Myocyte (in vitro differentiated cells): ENCODE results near the gene STEAP3. TPM values are rescaled to one million over a fixed set of nuclear protein-coding genes. Genes with fewer than 3 reads are reported as not detected.

Source experiments
- DNase-seq: peaks from one replicate; pipeline ENCODE4 v3.0.0-alpha.2; 2012; ENCODE audit warnings: low read depth
- total RNA-seq: library from RNA; depleted of rRNA; stranded (reverse); fragments of >200 nt; gene quantifications from 2 replicates; pipeline ENCODE4 v1.2.3, GENCODE V29; 2014

The STEAP3 gene
- total RNA-seq, 1 donor from 2014 or later, result 60.7 TPM

GRCh38 chr2:119197529-119198239, 25.9 kb upstream of the STEAP3 start:
- DNase-seq, result no peak

GRCh38 chr2:119198240-119198840, 25.3 kb upstream of the STEAP3 start:
- peak; percentile 86 for DNase-seq

- no peak for DNase-seq
Measured at GRCh38 chr2:119201815-119202214, 21.8 kb upstream of the STEAP3 start.

- no peak for DNase-seq
Measured at GRCh38 chr2:119202610-119203310, 20.9 kb upstream of the STEAP3 start.

DNA sequence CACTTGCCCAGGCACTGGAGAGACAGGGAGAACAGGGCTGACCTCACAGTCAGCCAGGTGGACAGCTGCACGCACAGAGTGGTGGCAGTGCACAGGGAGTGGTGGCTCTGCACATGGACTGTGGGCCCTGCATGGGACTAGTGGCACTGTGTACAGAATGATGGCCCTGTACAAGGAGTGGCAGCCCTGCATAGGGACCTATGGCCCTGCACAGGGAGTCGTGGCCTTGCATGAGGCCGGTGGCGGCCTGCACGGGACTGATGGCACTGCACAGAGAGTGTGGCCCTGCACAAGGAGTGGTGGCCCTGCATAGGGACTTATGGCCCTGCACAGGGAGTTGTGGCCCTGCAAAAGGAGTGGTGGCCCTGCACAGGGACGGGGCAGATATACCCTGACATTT, 19.1 kb upstream of the STEAP3 start:
- DNase-seq, result no peak

DNA sequence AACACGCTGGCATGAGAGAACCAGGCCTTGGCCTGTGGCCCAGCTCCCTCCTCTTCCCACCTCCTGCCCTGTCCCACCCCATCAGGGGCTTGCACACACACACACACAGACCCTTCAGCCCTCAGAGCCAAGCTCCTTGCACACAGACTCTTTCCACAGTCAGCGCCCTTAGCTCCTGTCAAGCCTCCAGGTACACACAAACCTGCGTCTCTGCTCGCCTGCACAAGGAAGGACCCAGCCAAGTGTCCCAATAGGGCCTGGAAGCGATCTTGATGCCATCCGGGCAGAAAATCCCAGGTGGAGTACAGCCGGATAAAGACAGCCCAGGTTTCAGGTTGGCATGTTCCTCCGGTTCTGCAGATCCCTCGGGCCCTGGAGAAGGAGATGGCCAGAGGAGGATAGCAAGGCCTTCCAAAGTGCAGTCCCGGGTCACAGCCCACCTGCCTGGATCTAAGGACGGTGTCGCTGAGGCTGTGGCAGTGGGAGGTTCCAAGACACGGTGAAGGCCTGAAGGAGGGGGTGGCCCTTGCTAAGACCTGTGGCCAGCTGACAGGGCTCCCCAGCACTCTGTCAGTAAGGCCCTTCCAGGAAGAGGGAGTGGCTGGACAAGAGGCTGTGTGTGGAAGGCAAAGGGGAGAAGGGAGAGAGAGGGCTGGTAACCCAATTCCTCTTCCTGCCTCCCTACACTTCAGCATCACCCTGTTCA, 18.5 kb upstream of the STEAP3 start:
- DNase-seq, result no peak

- DNase-seq, result no peak
Measured at GRCh38 chr2:119206201-119206600, 17.4 kb upstream of the STEAP3 start.

GRCh38 chr2:119207447-119207846, 16.2 kb upstream of the STEAP3 start:
- peak; percentile 75 for DNase-seq

GRCh38 chr2:119208791-119209203, 14.8 kb upstream of the STEAP3 start:
- peak; percentile 96 for DNase-seq

DNA sequence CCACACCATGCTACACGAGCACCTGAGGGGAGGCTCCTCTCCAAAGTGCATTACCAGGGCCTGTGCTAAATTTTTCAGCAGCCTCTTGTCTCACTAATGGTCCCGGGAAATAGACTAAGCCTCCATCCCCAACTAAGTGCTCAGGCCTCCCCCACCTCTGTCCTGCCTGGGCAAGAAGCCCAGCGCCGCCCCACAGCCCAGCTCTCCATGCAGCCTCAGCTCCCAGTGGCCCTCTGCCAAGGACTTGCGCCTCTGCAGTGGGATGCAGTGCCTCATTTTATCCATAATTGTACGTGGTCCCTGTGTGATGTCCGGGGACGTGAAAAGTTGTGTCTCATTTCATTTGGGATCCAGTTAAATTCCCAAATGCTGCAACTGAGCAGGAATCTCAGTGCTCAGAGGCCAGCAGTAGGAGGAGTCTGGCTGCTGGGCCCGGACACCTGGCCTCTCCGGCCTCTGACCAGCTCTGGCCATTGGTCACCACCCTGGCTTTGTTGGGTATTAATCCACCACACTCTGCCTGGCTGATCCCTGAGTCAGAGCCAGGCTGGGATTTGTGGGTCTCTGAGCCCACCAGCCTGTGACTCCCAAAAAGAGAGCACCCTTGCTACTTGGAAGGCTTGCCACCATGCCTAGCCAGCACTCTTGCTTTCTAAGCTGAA, 11.4 kb upstream of the STEAP3 start:
- DNase-seq, result peak; percentile 81

DNA sequence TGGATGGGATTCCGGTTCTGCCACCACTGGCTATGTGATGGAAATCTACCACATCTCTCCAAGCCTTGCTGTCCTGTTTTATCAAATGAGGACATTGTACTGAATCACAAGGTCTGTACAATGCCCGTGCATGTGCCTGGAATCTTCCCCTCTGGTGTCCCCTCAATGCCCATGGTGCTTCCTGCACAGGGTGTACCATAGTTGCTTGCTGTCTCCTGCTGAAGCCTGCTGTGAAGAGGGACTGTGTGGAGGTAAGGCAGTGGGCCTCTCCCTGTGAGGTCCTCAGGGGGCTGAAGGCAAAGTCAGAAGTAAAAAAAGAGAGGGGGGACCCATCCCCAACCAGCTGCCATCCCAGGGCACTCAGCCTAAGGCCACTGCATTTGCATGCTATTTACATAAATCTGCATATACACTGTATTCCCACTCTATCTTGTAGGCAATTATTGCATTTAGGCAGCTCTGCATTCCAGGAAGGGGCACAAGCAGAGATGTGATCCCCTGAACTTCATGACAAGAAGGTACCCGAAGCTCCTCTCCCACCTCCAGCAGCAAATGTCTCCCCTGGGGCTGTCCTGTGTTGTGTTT, 9.1 kb upstream of the STEAP3 start:
- DNase-seq, result no peak

DNA sequence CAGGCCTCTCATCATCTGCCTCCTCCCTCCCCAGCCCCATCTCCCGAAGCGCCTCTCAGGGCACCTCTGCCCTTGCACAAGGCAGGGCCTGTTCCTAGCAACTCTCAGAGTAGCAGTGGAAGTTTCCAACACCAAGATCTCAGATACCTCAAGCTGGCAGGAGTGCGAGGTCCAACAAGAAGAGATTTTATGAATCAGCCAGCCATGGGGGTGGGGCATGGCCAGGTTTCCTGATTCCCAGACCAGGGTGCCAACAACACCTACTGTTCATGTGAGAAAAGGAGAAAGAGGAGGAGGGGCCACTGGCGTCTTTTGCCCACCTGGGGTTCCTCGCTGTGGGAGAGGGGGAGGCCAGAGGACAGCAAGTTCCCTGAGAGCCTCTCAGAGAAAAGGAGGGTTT, 6.6 kb upstream of the STEAP3 start:
- DNase-seq, result no peak

DNA sequence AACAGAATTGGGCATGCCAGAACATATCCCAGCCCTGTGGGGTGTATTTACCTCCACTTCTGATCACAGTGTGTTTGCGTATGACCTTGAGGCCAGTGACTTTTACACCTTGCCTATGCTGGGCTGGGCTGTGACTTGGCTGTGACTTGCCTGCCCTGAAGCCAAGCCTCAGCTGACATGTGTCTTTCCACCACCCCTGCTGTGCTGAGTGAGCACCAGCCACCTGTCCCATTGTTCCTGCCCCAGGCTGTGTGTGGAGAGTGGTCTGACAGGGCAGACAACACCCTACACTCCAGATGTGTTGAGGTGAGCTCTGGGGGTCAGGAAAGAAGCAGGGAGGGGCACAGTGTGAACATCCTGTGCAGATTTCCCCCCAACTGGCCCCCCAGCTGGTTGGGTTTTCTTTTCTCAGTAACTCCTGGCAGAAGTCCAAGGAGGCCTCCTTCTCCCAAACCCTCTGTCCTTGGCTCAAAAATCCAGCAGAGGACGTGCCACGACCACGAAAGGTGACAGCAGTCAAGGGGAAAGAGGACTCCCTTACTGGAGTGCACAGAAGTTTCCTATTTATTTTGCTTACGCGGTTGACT, 5.1 kb upstream of the STEAP3 start:
- peak; percentile 82 for DNase-seq

DNA sequence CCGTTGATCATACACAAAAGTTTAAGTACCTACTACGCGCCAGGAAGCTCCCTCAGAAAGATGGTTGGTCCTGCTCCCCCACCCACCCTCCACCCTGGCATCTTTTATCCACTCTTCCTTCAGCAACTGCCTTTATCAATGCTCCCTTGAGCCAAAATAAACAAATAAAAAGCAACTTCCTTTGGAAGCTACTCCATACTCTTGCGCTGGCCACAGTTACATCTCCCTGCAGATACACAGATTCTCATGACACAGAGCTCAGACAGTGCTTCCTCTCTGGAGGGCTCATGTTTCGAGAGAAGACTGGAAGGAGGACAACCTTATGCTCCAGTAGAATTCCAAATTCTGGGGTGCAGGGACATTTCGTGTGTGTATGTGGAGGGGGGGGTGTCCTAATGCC, 3.8 kb upstream of the STEAP3 start:
- DNase-seq, result no peak

- DNase-seq, result no peak
Measured at GRCh38 chr2:119220720-119221301, 2.8 kb upstream of the STEAP3 start.

DNA sequence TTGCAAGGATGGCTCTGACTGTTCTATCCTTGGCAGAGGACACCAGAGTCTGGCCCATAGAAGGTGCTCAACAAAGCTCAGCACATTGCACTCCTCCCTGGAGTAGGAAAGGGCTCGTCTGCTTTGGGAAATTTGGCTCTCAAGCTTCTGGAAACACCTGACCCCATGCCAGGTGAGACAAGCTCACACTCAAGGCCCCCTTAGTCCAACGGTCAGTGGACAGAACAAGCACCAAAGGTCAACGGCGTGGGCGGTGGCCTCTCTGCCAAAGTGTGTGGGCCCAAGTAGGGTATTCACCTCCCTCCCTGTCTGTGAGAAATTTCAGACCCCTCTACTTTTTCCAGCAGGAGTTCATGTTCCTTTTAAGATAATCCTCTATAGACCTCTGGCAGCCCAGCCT, 2.0 kb upstream of the STEAP3 start:
- DNase-seq, result no peak

GRCh38 chr2:119222213-119222612, 1.4 kb upstream of the STEAP3 start:
- DNase-seq, result no peak

DNA sequence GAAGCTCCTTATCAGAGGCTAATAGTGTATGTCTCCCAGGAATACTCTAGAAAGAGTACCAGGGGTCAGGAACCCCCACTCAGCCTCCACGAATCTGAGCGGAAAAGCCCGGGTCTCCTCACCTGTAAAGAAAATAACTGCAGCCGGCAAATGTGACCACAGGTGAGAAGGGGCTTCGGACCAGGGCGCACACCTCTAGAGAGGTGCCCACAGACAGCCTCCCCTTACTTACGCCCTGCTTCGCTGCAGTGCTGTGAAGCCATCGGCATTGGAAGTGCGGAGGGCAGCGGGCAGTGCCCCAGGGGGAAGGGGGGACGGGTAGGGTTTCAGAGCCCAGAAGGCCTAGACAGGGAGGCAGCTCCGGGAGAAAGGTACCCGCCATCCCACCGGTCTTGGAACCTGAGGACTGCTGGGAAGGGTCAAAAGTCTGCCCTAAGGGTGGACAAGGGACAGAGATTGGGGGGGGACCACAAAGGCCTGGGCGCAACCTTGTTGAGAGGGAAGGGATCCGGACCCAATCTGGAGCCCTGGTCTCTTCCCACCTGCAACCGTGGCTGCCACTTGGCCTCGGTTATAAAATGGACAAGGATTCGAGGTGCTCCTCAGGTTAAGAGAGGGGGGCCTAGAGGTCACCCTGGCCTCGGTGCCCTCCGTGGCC, 642 bp upstream of the STEAP3 start:
- no peak for DNase-seq

GRCh38 chr2:119224391-119225104, 914 bp downstream of the STEAP3 start:
- DNase-seq, result no peak
